Calu3 (cell line): ENCODE measurements around the gene KATNIP. TPM values are rescaled to one million over a fixed set of nuclear protein-coding genes. Genes with fewer than 3 reads are reported as not detected.
A peak's percentile ranks its signal among the peaks of the same experiment; 100 is the strongest.

ENCODE experiments used
- BruUV-seq: library from RNA; stranded (reverse); fragments of 400-500 nt; replicated peaks from 2 replicates; lab custom pipeline; 2021; lab: Mats Ljungman, UMichigan
- CTCF ChIA-PET: fragments of 300-600 bp; sonication (Branson Sonifier 250); formaldehyde crosslinking; loops from one replicate; lab custom pipeline; 2022; ENCODE audit warnings: antibody characterized with exemption; lab: Charles Lee
- DNase-seq: peaks from one replicate; pipeline ENCODE4 v3.0.0; 2022
- H3K27ac Mint-ChIP-seq: one replicate; pipeline ENCODE4 v1.8.0; 2022; ENCODE audit warnings: mixed read lengths; ENCODE audit not compliant: unreplicated experiment
- H3K27me3 Mint-ChIP-seq: one replicate; pipeline ENCODE4 v1.8.0; 2022; ENCODE audit warnings: mixed read lengths; ENCODE audit not compliant: unreplicated experiment
- H3K36me3 Mint-ChIP-seq: one replicate; pipeline ENCODE4 v1.8.0; 2022; ENCODE audit warnings: mild to moderate bottlenecking, moderate library complexity, mixed read lengths; ENCODE audit not compliant: insufficient read depth, unreplicated experiment
- H3K4me1 Mint-ChIP-seq: one replicate; pipeline ENCODE4 v1.8.0; 2022; ENCODE audit warnings: mild to moderate bottlenecking, low read depth, mixed read lengths; ENCODE audit not compliant: unreplicated experiment
- H3K4me3 Mint-ChIP-seq: one replicate; pipeline ENCODE4 v1.8.0; 2022; ENCODE audit warnings: mild to moderate bottlenecking, low read depth, moderate library complexity, mixed read lengths; ENCODE audit not compliant: unreplicated experiment
- H3K9me3 Mint-ChIP-seq: one replicate; pipeline ENCODE4 v1.8.0; 2022; ENCODE audit warnings: low read depth, mixed read lengths; ENCODE audit not compliant: unreplicated experiment
- intact Hi-C: fragments of 100-400 bp; cut with micrococcal nuclease; formaldehyde crosslinking; loops from one replicate; pipeline ENCODE4 v1.10.0; 2022; ENCODE audit not compliant: unreplicated experiment
- total RNA-seq: library from RNA; stranded (reverse); gene quantifications from 2 replicates; pipeline ENCODE4 v1.2.3, GENCODE V29; 2022
- TF ChIP-seq, protein P1 (sequence below): fragments of 200-600 bp; IDR thresholded peaks from one replicate; pipeline ENCODE4 v1.8.0; 2022; ENCODE audit warnings: antibody characterized with exemption; ENCODE audit not compliant: unreplicated experiment

KATNIP gene
- total RNA-seq, 1 experiment from 2014 or later, result 37.8 TPM

DNA sequence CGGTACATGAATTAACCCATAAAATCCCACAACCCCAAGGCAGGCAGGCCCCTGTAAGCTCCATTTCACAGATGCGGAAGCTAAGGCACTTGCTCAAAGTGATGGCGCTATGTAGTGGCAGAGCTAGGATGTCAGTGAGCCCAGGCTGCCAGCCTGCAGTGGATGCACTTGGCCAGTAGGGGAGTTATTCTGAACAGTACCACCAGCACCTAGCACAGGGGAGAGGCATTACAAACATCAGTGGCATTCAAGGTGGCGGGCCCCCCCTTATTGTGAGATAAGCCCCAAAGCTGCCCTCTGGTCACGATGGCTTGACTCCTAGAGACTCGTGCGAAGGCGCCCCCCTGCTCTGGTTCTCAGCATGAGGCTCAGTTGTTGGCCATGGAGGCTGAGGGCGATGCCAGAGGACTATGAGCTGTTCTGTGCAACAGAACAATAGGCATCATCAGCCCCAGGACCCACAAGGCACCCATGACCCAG, 34.0 kb upstream of the KATNIP start:
- TF ChIP-seq, protein P1, sequence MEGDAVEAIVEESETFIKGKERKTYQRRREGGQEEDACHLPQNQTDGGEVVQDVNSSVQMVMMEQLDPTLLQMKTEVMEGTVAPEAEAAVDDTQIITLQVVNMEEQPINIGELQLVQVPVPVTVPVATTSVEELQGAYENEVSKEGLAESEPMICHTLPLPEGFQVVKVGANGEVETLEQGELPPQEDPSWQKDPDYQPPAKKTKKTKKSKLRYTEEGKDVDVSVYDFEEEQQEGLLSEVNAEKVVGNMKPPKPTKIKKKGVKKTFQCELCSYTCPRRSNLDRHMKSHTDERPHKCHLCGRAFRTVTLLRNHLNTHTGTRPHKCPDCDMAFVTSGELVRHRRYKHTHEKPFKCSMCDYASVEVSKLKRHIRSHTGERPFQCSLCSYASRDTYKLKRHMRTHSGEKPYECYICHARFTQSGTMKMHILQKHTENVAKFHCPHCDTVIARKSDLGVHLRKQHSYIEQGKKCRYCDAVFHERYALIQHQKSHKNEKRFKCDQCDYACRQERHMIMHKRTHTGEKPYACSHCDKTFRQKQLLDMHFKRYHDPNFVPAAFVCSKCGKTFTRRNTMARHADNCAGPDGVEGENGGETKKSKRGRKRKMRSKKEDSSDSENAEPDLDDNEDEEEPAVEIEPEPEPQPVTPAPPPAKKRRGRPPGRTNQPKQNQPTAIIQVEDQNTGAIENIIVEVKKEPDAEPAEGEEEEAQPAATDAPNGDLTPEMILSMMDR, result peak; percentile 77
- CTCF ChIA-PET, result no interaction called here
- H3K9me3 Mint-ChIP-seq, result no peaks in the 10 kb centered on the region
- H3K4me1 Mint-ChIP-seq, result no peaks in the 10 kb centered on the region
- DNase-seq, result peak; percentile 35
- intact Hi-C loops, result no loop called here
- no peaks in the 10 kb centered on the region for H3K27me3 Mint-ChIP-seq
- H3K4me3 Mint-ChIP-seq, result no peak overlapping the region
- BruUV-seq, result no TSS peak
- no peak overlapping the region for H3K27ac Mint-ChIP-seq
- H3K36me3 Mint-ChIP-seq, result peaks cover 11% of the 10 kb centered on the region

DNA sequence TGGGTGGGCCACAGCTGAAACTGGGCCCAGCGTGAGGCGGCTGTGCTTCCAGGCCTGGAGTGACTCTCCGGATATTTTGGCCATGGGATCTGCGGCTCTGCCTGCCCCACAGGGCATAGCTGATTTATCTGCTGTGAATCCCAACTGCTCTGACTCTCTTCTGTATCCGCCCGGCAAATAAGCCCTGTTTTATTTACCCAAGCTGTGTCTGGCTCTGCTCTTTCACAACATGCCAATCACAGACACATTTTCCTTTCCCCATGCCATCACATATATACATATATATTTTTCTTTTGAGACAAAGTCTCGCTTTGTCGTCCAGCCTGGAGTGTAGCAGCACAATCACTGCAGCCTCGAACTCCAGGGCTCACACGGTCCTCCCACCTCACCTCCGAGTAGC, 33.6 kb upstream of the KATNIP start:
- CTCF ChIA-PET, result no interaction called here
- Mint-ChIP-seq H3K4me3 (no peak overlapping the region), H3K27me3 (no peaks in the 10 kb centered on the region), H3K27ac (no peak overlapping the region), H3K36me3 (peaks cover 11% of the 10 kb centered on the region), H3K4me1 (no peaks in the 10 kb centered on the region), H3K9me3 (no peaks in the 10 kb centered on the region)
- DNase-seq, result no peak
- BruUV-seq, result no TSS peak
- intact Hi-C loops, result no loop called here
- TF ChIP-seq, protein P1, result no peak

- Mint-ChIP-seq H3K36me3 (peaks cover 6% of the 10 kb centered on the region), H3K4me3 (no peak overlapping the region), H3K27ac (no peak overlapping the region), H3K27me3 (no peaks in the 10 kb centered on the region), H3K9me3 (no peaks in the 10 kb centered on the region), H3K4me1 (no peaks in the 10 kb centered on the region)
- TF ChIP-seq, protein P1, result no peak
- BruUV-seq, result no TSS peak
- intact Hi-C loops, result no loop called here
- CTCF ChIA-PET, result interaction anchor here (0.5 to 1.6 kb wide), 2 partner anchors 13 to 39 kb away, joined by 3 to 5 read pairs; no protein-coding TSS in a partner anchor
- no peak for DNase-seq
Observed at GRCh38 chr16:27517664-27518063, 32.3 kb upstream of the KATNIP start.

GRCh38 chr16:27518226-27518625, 31.7 kb upstream of the KATNIP start:
- Mint-ChIP-seq H3K36me3 (peaks cover 11% of the 10 kb centered on the region), H3K4me1 (no peaks in the 10 kb centered on the region), H3K27ac (no peak overlapping the region), H3K27me3 (no peaks in the 10 kb centered on the region), H3K9me3 (no peaks in the 10 kb centered on the region), H3K4me3 (no peak overlapping the region)
- intact Hi-C loops, result no loop called here
- TF ChIP-seq, protein P1, result no peak
- no peak for DNase-seq
- no TSS peak for BruUV-seq
- CTCF ChIA-PET, result interaction anchor here (0.5 to 1.6 kb wide), 2 partner anchors 13 to 38 kb away, joined by 3 to 5 read pairs; no protein-coding TSS in a partner anchor
